H1 (cell line): Measurements from ENCODE around the gene TNRC6C. TPM values are rescaled to one million over a fixed set of nuclear protein-coding genes. Genes with fewer than 3 reads are reported as not detected.

Experiments
- CTCF ChIA-PET: fragments of 300-600 bp; sonication (Branson Sonifier 250); formaldehyde crosslinking; loops from one replicate; lab custom pipeline; 2021; ENCODE audit not compliant: partially characterized antibody; lab: Charles Lee
- POLR2A ChIA-PET: fragments of 300-600 bp; sonication (Branson Sonifier 250); formaldehyde crosslinking; loops from one replicate; lab custom pipeline; 2021; ENCODE audit warnings: inconsistent platforms; ENCODE audit not compliant: partially characterized antibody; lab: Charles Lee
- DNase-seq, 2 experiments: peaks; one replicate each; pipeline versions ENCODE4 v3.0.0 to v3.0.0-alpha.2; 2010 to 2022; ENCODE audit warnings: low spot score in 2 of 2, low read depth in 1 of 2, mixed read lengths in 1 of 2
- FAIRE-seq: peaks from 2 replicates; lab custom pipeline; 2011; peaks lifted over from hg19 to GRCh38; lab: Jason Lieb, UNC
- H2AFZ ChIP-seq: 2 replicates; pipeline ENCODE4 v1.8.1; 2012; ENCODE audit warnings: low read length, inconsistent platforms
- H2AK5ac ChIP-seq: 2 replicates; pipeline ENCODE4 v1.6.1; 2013; ENCODE audit warnings: low read depth, low read length
- H2BK120ac ChIP-seq: replicated peaks from 2 replicates; pipeline ENCODE3; 2013; ENCODE audit warnings: low read depth, low read length, inconsistent platforms
- H2BK12ac ChIP-seq: 2 replicates; pipeline ENCODE4 v1.6.1; 2013; ENCODE audit warnings: low read depth, low read length
- H2BK15ac ChIP-seq: 2 replicates; pipeline ENCODE4 v1.6.1; 2013; ENCODE audit warnings: low read length
- H2BK20ac ChIP-seq: 2 replicates; pipeline ENCODE4 v1.6.1; 2013; ENCODE audit warnings: low read length
- H2BK5ac ChIP-seq: 2 replicates; pipeline ENCODE4 v1.6.1; 2013; ENCODE audit warnings: low read depth, low read length
- H3K14ac ChIP-seq: 2 replicates; pipeline ENCODE4 v1.6.1; 2013; ENCODE audit warnings: inconsistent platforms; ENCODE audit not compliant: insufficient read length
- H3K18ac ChIP-seq: 2 replicates; pipeline ENCODE4 v1.6.1; 2013; ENCODE audit warnings: low read length; ENCODE audit errors: extremely low read depth
- H3K23ac ChIP-seq: 2 replicates; pipeline ENCODE4 v1.6.1; 2013; ENCODE audit warnings: inconsistent platforms; ENCODE audit not compliant: insufficient read length
- H3K23me2 ChIP-seq: 2 replicates; pipeline ENCODE4 v1.6.1; 2013; ENCODE audit warnings: low read depth, low read length
- H3K27ac ChIP-seq: 2 replicates; pipeline ENCODE4 v1.6.1; 2011; ENCODE audit warnings: low read depth, low read length, inconsistent platforms
- H3K27me3 ChIP-seq, 4 experiments: replicated peaks in 1 of 4; 1 replicate in 1 of 4; 2 replicates in 3 of 4; pipeline versions ENCODE4 v1.6.1 to v1.8.1; 2011 to 2013; ENCODE audit warnings: low read length in 3 of 4, mild to moderate bottlenecking in 3 of 4, inconsistent platforms in 2 of 4, mixed read lengths in 2 of 4, moderate library complexity in 1 of 4; ENCODE audit not compliant: control insufficient read depth in 3 of 4, insufficient read depth in 3 of 4; ENCODE audit errors: extremely low read depth in 1 of 4
- H3K36me3 ChIP-seq, 4 experiments: 2 replicates each; pipeline versions ENCODE4 v1.6.1 to v1.8.1; 2011 to 2013; ENCODE audit warnings: mild to moderate bottlenecking in 4 of 4, low read length in 3 of 4, moderate library complexity in 2 of 4, control low read depth in 1 of 4, inconsistent platforms in 1 of 4; ENCODE audit not compliant: insufficient read depth in 4 of 4, control insufficient read depth in 2 of 4
- H3K4ac ChIP-seq: replicated peaks from 2 replicates; pipeline ENCODE3; 2013; ENCODE audit warnings: low read length, low read depth, mixed read lengths, inconsistent platforms; ENCODE audit not compliant: insufficient read length
- H3K4me1 ChIP-seq, 4 experiments: replicated peaks in 1 of 4; 1 replicate in 1 of 4; 2 replicates in 3 of 4; pipeline versions ENCODE4 v1.6.1 to v1.8.1; 2011 to 2013; ENCODE audit warnings: low read length in 3 of 4, inconsistent platforms in 2 of 4, mixed read lengths in 1 of 4; ENCODE audit not compliant: insufficient read depth in 4 of 4, control insufficient read depth in 3 of 4
- H3K4me2 ChIP-seq, 2 experiments: 2 replicates each; pipeline versions ENCODE4 v1.6.1 to v1.8.1; 2011 to 2013; ENCODE audit warnings: low read depth in 2 of 2, low read length in 2 of 2, control low read depth in 1 of 2, inconsistent platforms in 1 of 2, mild to moderate bottlenecking in 1 of 2; ENCODE audit not compliant: insufficient read depth in 1 of 2
- H3K4me3 ChIP-seq, 4 experiments: fragments of 200-600, 300-600 bp in 1 of 4; sonication (generic), shearing (Covaris generic), sonication (Bioruptor Twin) in 1 of 4; 2 replicates each; pipeline versions ENCODE4 v1.5.1 to v1.8.1; 2011 to 2016; ENCODE audit warnings: low read length in 4 of 4, low read depth in 3 of 4, control low read depth in 2 of 4, inconsistent platforms in 2 of 4, mild to moderate bottlenecking in 2 of 4, mixed read lengths in 1 of 4, moderate library complexity in 1 of 4; ENCODE audit not compliant: insufficient read depth in 2 of 4; ENCODE audit errors: extremely low read depth in 1 of 4
- H3K56ac ChIP-seq: replicated peaks from 2 replicates; pipeline ENCODE3; 2013; ENCODE audit warnings: low read depth, mild to moderate bottlenecking, mixed read lengths, low read length, inconsistent platforms; ENCODE audit not compliant: insufficient read length
- H3K79me1 ChIP-seq: 2 replicates; pipeline ENCODE4 v1.6.1; 2013; ENCODE audit warnings: low read depth, low read length, control low read depth
- H3K79me2 ChIP-seq, 2 experiments: 2 replicates each; pipeline versions ENCODE4 v1.6.1 to v1.8.1; 2012 to 2013; ENCODE audit warnings: low read length in 2 of 2, mild to moderate bottlenecking in 2 of 2, inconsistent platforms in 1 of 2; ENCODE audit not compliant: insufficient read depth in 2 of 2, control insufficient read depth in 1 of 2
- H3K9ac ChIP-seq, 4 experiments: replicated peaks in 1 of 4; 1 replicate in 1 of 4; 2 replicates in 3 of 4; pipeline versions ENCODE4 v1.6.1 to v1.8.1; 2011 to 2013; ENCODE audit warnings: low read depth in 3 of 4, low read length in 3 of 4, control low read depth in 2 of 4, mild to moderate bottlenecking in 2 of 4, moderate library complexity in 2 of 4, inconsistent platforms in 1 of 4; ENCODE audit errors: extremely low read depth in 1 of 4
- H3K9me3 ChIP-seq, 2 experiments: 2 replicates each; pipeline versions ENCODE4 v1.6.1 to v1.8.1; 2012 to 2013; ENCODE audit warnings: mild to moderate bottlenecking in 2 of 2, moderate library complexity in 2 of 2, control low read depth in 1 of 2, inconsistent platforms in 1 of 2, low read depth in 1 of 2, low read length in 1 of 2, mixed read lengths in 1 of 2; ENCODE audit not compliant: insufficient read depth in 2 of 2
- H4K20me1 ChIP-seq, 2 experiments: replicated peaks in 1 of 2; 2 replicates each; pipeline versions ENCODE3 to v1.8.1; 2011 to 2013; ENCODE audit warnings: inconsistent platforms in 2 of 2, low read length in 2 of 2, mild to moderate bottlenecking in 1 of 2; ENCODE audit not compliant: insufficient read depth in 2 of 2, control insufficient read depth in 1 of 2
- H4K5ac ChIP-seq: 2 replicates; pipeline ENCODE4 v1.6.1; 2013; ENCODE audit warnings: low read length, low read depth, mixed read lengths, inconsistent platforms; ENCODE audit not compliant: insufficient read length
- H4K8ac ChIP-seq: 2 replicates; pipeline ENCODE4 v1.8.0; 2013; ENCODE audit warnings: mild to moderate bottlenecking, moderate library complexity, low read length, inconsistent platforms; ENCODE audit not compliant: insufficient read depth; ENCODE audit errors: extremely low read depth
- H4K91ac ChIP-seq: replicated peaks from 2 replicates; pipeline ENCODE3; 2013; ENCODE audit warnings: low read length, mixed read lengths, inconsistent platforms; ENCODE audit not compliant: insufficient read length
- ATF3 ChIP-seq: IDR thresholded peaks from 2 replicates; pipeline ENCODE4 v1.6.1; 2011; ENCODE audit warnings: low read depth, mild to moderate bottlenecking, low read length; ENCODE audit not compliant: insufficient read depth
- CHD2 ChIP-seq: IDR thresholded peaks from 2 replicates; pipeline ENCODE4 v1.6.1; 2012; ENCODE audit warnings: low read length, improper control_type of control experiment
- CREB1 ChIP-seq: IDR thresholded peaks from 2 replicates; pipeline ENCODE4 v1.6.1; 2012; ENCODE audit warnings: inconsistent platforms
- SRF ChIP-seq: IDR thresholded peaks from 2 replicates; pipeline ENCODE4 v1.6.1; 2011; ENCODE audit warnings: mild to moderate bottlenecking, low read depth, low read length, moderate library complexity
- TEAD4 ChIP-seq: IDR thresholded peaks from 2 replicates; pipeline ENCODE4 v1.6.1; 2012; ENCODE audit warnings: low read depth, low read length, inconsistent platforms, mixed read lengths
- YY1 ChIP-seq: IDR thresholded peaks from 2 replicates; pipeline ENCODE4 v1.6.1; 2011; ENCODE audit warnings: low read depth, mild to moderate bottlenecking, low read length
- WGBS, 2 experiments: shearing (Covaris generic) in 1 of 2; methylation state at CpG; one replicate each; pipeline versions ENCODE4 v1.1.6 to v1.1.7; 2013 to 2015; ENCODE audit warnings: low lambda C conversion rate in 2 of 2, mixed read lengths in 2 of 2, inconsistent platforms in 1 of 2, low coverage in 1 of 2, missing lambda C conversion rate in 1 of 2; ENCODE audit not compliant: insufficient replicate concordance in 2 of 2, insufficient coverage in 1 of 2, insufficient read length in 1 of 2; ENCODE audit errors: extremely low coverage in 1 of 2, missing lambda C conversion rate in 1 of 2; 5-methylcytosine and 5-hydroxymethylcytosine counted together
- polyA plus RNA-seq, 7 experiments: library from polyadenylated mRNA; depleted of rRNA in 3 of 7; stranded (reverse) in 5 of 7; unstranded in 2 of 7; fragments of >200 nt in 5 of 7; fragments of 200-250 nt in 2 of 7; gene quantifications; 1 replicate in 5 of 7; 2 replicates in 1 of 7; 4 replicates in 1 of 7; pipeline versions ENCODE4 v1.2.1 to v1.2.3, GENCODE V29; 2011 to 2013; ENCODE audit warnings: missing spikeins in 2 of 7, mixed read lengths in 2 of 7
- total RNA-seq: library from RNA; stranded (reverse); fragmentation: NEBNext Ultra II Directional; extraction: Animal tissue kit (Norgen Biotek cat#: 25700); gene quantifications from 2 replicates; pipeline ENCODE4 v1.2.1, GENCODE V29; 2021

Gene TNRC6C
- total and polyA plus RNA-seq, 2 of the 8 experiments (the other 6 are each of a cell fraction or from before 2014, with no cell fraction given) = 2.8 to 28.9 TPM

- no peak overlapping the region for H2BK5ac ChIP-seq
- H2BK20ac ChIP-seq = no peak overlapping the region
- no peaks in the 10 kb centered on the region for H3K9me3 ChIP-seq
- no peak overlapping the region for H4K8ac ChIP-seq
- H4K5ac ChIP-seq = no peak overlapping the region
- no peak overlapping the region for H3K18ac ChIP-seq
- POLR2A ChIA-PET = interaction anchor here (1.1 to 1.3 kb wide), 2 partner anchors 9 to 11 kb away, joined by 3 to 4 read pairs; no protein-coding TSS in a partner anchor
- H4K91ac ChIP-seq = no peak overlapping the region
- DNase-seq (no peak), FAIRE-seq (no peak)
- peaks cover 0 to 7% (median 3%) of the 10 kb centered on the region in 4 experiments; a peak in 4 of 8 replicates for H3K36me3 ChIP-seq
- H3K4ac ChIP-seq = no peak overlapping the region
- H3K9ac ChIP-seq = no peak overlapping the region
- TF ChIP-seq YY1 (no peak), CREB1 (no peak), SRF (no peak), ATF3 (no peak), CHD2 (no peak), TEAD4 (no peak)
- H3K79me2 ChIP-seq = no peaks in the 10 kb centered on the region
- H2BK15ac ChIP-seq = no peak overlapping the region
- no peak overlapping the region for H3K23ac ChIP-seq
- no peaks in the 10 kb centered on the region for H3K27me3 ChIP-seq
- no peak overlapping the region for H2BK12ac ChIP-seq
- no peak overlapping the region for H3K14ac ChIP-seq
- H3K4me2 ChIP-seq = no peak overlapping the region
- no peak overlapping the region for H2BK120ac ChIP-seq
- no peak overlapping the region for H3K4me3 ChIP-seq
- no peak overlapping the region; the same call in 1 of the 2 replicates for H2AK5ac ChIP-seq
- no peak overlapping the region for H3K56ac ChIP-seq
- 92% methylated on average over 5 of the region's 5 CpGs; no CpG with 5 or more reads in 1 of the 2 experiments for WGBS, 2 experiments
- H3K79me1 ChIP-seq = peaks cover 4% of the 10 kb centered on the region; the same call in 1 of the 2 replicates
- no peak overlapping the region for H3K27ac ChIP-seq
- H3K4me1 ChIP-seq = no peaks in the 10 kb centered on the region
- CTCF ChIA-PET = interaction anchor here (0.6 to 1.2 kb wide), 5 partner anchors 24 to 500 kb away, joined by 3 to 4 read pairs (median 3); no protein-coding TSS in a partner anchor
- peaks cover 3% of the 10 kb centered on the region; the same call in 1 of the 2 replicates for H3K23me2 ChIP-seq
- H4K20me1 ChIP-seq = peaks cover 1 to 5% of the 10 kb centered on the region in 2 experiments
- no peak overlapping the region for H2AFZ ChIP-seq
Measured at GRCh38 chr17:78042542-78042941, 84.0 kb downstream of the TNRC6C start.
